ENCODE data around the gene TEX47. TPM values are rescaled to one million over a fixed set of nuclear protein-coding genes. Genes with fewer than 3 reads are reported as not detected.

TEX47 gene
- total RNA-seq, result not detected in 2 replicates

DNA sequence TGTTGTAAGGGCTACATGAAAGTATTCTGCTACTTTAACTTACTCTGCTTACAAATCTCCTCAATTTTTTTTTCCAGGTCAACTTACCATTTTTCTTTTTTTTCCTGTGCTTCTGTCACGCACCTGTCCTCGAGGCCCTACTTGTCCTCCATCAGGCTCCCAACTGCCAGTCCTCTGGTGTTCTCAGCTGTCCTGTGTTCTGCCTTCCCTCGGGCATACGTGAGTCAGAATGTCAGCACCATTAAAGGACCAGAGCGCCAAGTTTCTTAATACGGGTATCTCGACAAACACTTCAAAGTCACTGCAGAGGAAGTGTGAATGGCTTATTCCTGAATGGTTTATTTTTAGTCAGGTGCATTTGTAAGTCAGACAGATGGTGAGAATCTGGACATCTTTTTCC, at the start of gene TEX47:
Gene TEX47, minus strand, starts transcription at position 185 of the 400 bp plus-strand sequence. CDS start 795 bp downstream, outside the sequence.

DNA sequence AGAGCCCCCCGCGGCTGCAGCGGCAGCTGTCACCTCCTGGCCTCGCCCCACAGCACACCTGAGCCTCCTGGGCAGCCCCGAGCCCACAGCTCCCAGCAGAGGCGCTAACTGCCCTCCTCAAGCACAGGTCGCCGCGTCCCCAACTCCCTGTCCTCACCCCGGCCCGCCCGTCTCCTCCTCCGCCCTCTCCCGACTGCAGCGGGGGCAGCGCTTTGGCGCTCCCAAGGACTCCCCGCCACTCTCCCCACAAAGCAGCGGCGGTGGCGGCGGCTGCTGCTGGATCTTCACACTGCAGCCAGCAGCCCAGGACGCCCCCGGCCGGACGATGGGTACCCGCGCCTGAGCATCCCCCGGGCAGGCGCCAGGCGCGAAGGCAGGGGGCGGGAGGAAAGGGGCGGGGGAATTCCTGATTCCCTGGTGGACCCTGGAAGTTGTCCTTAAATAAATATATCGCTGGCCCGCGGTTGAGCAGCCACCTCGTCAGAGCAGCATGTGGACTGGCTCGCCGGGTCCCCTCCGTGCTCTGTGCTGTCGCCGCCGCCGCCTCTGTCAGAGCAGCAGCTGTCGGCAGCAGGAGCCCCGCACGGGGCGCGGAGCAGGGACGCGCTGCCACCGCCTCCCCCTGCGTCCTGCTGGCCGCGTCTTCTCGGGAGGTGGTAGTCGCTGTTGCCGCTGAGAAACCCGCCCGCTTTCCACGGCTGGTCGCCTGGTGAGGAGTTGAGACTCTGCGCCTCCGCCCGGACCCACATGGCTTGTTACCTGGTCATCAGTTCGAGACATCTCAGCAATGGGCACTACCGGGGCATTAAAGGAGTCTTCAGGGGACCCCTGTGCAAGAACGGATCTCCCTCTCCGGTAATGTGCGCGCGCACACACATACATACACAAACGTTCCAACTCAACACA, 36.1 kb downstream of the TEX47 start, which contains the start of gene ZNF804B:
Gene ZNF804B, plus strand, starts transcription at position 471 of the 906 bp plus-strand sequence. Its CDS starts 277 bp downstream, at position 748.

Small RNA genes within 50 kb of the gene (small RNA-seq; reads per million reads assigned to genes)
- not detected for gene AC002127.1

Other genes starting within 250 kb of the TEX47 start
- not detected in 2 replicates for gene ZNF804B, start 36.0 kb downstream of the TEX47 start, total RNA-seq

Data from subcutaneous preadipocyte (primary cell).